ENCODE measurements around the gene FHOD3. TPM values are rescaled to one million over a fixed set of nuclear protein-coding genes. Genes with fewer than 3 reads are reported as not detected.
A peak's percentile ranks its signal among the peaks of the same experiment; 100 is the strongest.

The FHOD3 gene
- total RNA-seq, 1 donor from 2014 or later: 5.6 TPM

DNA sequence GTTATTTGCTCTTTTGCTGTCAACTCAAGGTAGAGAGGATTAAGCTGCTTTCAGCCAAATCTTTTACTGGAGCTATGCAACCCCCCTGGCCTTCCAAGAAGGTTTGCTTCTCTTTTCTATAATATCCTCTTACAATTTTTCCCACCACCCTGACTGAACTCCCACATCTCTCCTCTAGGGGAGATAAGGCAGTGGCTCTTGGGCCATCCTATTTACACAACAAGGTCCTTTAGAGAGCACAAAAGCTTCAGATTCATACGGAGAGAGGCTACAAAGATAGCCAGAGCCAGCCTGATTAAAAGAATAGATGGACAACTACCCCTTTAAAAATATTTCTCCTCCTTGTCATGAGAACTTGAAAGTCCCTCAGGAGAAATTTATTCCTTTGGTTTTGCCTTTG lies 435.6 kb downstream of the FHOD3 start:
- no peaks in the 10 kb centered on the region for H3K9me3 ChIP-seq
- TF ChIP-seq POLR2A (IDR thresholded peaks at IDR 0.05) (no peak), POLR2AphosphoS5 (IDR thresholded peaks at IDR 0.05; ENCODE audit: insufficient read depth in 1 of 2, low read depth in 1 of 2) (no peak)
- TF ChIP-seq, protein P1, sequence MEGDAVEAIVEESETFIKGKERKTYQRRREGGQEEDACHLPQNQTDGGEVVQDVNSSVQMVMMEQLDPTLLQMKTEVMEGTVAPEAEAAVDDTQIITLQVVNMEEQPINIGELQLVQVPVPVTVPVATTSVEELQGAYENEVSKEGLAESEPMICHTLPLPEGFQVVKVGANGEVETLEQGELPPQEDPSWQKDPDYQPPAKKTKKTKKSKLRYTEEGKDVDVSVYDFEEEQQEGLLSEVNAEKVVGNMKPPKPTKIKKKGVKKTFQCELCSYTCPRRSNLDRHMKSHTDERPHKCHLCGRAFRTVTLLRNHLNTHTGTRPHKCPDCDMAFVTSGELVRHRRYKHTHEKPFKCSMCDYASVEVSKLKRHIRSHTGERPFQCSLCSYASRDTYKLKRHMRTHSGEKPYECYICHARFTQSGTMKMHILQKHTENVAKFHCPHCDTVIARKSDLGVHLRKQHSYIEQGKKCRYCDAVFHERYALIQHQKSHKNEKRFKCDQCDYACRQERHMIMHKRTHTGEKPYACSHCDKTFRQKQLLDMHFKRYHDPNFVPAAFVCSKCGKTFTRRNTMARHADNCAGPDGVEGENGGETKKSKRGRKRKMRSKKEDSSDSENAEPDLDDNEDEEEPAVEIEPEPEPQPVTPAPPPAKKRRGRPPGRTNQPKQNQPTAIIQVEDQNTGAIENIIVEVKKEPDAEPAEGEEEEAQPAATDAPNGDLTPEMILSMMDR (IDR thresholded peaks at IDR 0.05): no peak
- no peaks in the 10 kb centered on the region for H3K27me3 ChIP-seq
- no peaks in the 10 kb centered on the region for H3K36me3 ChIP-seq
- H3K4me1 ChIP-seq: peaks cover 11% of the 10 kb centered on the region
- intact Hi-C loops (cut with DNase I): no loop called here
- H3K27ac ChIP-seq: no peak overlapping the region
- no peak for DNase-seq (ENCODE audit: extremely low spot score in 2 of 2)
- no peak overlapping the region for H3K4me3 ChIP-seq

GRCh38 chr18:36734596-36734995 lies 437.1 kb downstream of the FHOD3 start:
- intact Hi-C loops (cut with DNase I): no loop called here
- no peaks in the 10 kb centered on the region for H3K27me3 ChIP-seq
- TF ChIP-seq POLR2A (IDR thresholded peaks at IDR 0.05) (no peak), POLR2AphosphoS5 (IDR thresholded peaks at IDR 0.05; ENCODE audit: insufficient read depth in 1 of 2, low read depth in 1 of 2) (no peak)
- TF ChIP-seq, protein P1 (IDR thresholded peaks at IDR 0.05): no peak
- no peaks in the 10 kb centered on the region for H3K36me3 ChIP-seq
- no peak overlapping the region for H3K27ac ChIP-seq
- H3K9me3 ChIP-seq: no peaks in the 10 kb centered on the region
- no peaks in the 10 kb centered on the region for H3K4me1 ChIP-seq
- no peak for DNase-seq (ENCODE audit: extremely low spot score in 2 of 2)
- no peak overlapping the region for H3K4me3 ChIP-seq

DNA sequence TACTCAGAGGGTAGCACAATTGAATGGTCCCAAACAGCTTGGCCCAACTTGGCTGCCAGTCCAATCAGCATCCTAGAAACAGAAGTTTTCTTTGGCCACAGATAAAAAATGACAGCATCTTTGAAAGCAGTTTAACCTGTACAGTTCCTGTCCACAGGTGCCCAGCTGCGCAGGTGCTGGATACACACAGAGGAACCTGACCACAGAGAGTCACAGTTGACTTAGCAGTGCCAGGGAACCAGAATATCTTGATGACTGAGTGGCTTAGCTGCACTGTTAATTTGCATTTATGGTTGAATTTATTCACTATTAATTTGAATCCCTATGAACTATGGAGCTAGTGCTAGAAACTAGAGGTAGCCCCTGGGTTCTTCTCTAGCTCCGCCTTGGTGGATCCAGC lies 437.6 kb downstream of the FHOD3 start:
- H3K36me3 ChIP-seq: no peaks in the 10 kb centered on the region
- no peak overlapping the region for H3K27ac ChIP-seq
- no peaks in the 10 kb centered on the region for H3K27me3 ChIP-seq
- no peak overlapping the region for H3K4me3 ChIP-seq
- H3K9me3 ChIP-seq: no peaks in the 10 kb centered on the region
- H3K4me1 ChIP-seq: no peaks in the 10 kb centered on the region
- no peak for DNase-seq (ENCODE audit: extremely low spot score in 2 of 2)
- intact Hi-C loops (cut with DNase I): no loop called here
- no peak for TF ChIP-seq POLR2AphosphoS5 (IDR thresholded peaks at IDR 0.05; ENCODE audit: insufficient read depth in 1 of 2, low read depth in 1 of 2)

GRCh38 chr18:36736094-36736493 lies 438.6 kb downstream of the FHOD3 start:
- Histone ChIP-seq H3K4me3 (no peak overlapping the region), H3K27me3 (no peaks in the 10 kb centered on the region), H3K27ac (no peak overlapping the region), H3K36me3 (no peaks in the 10 kb centered on the region), H3K4me1 (no peaks in the 10 kb centered on the region), H3K9me3 (no peaks in the 10 kb centered on the region)
- intact Hi-C loops (cut with DNase I): no loop called here
- TF ChIP-seq, protein P1 (IDR thresholded peaks at IDR 0.05): no peak
- TF ChIP-seq POLR2AphosphoS5 (IDR thresholded peaks at IDR 0.05; ENCODE audit: insufficient read depth in 1 of 2, low read depth in 1 of 2) (no peak), POLR2A (IDR thresholded peaks at IDR 0.05) (no peak)
- DNase-seq (ENCODE audit: extremely low spot score in 2 of 2): no peak

DNA sequence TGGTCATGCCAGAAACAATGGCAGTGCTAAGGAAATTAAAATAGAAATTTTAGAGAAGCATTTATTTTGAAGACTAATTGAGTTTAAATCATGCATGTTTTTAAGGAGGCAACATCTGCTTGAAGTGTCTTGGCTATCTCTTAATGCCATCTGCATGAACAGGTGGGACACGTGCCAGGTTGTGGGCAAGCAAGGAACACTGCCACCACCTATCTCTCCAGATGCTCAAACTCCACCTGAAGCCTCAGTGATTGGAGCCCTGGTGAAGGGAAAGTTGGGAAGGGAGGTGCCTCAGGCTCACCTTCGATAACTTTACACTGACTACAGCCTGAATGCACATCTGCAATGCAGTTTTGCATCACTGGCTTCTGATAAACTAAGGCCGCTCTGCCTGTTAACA lies 439.8 kb downstream of the FHOD3 start:
- DNase-seq (ENCODE audit: extremely low spot score in 2 of 2): peak in 1 of 2 donors; percentile 67
- H3K27me3 ChIP-seq: no peaks in the 10 kb centered on the region
- no peak overlapping the region for H3K27ac ChIP-seq
- TF ChIP-seq, protein P1 (IDR thresholded peaks at IDR 0.05): no peak
- no peak for TF ChIP-seq POLR2AphosphoS5 (IDR thresholded peaks at IDR 0.05; ENCODE audit: insufficient read depth in 1 of 2, low read depth in 1 of 2)
- no peak for TF ChIP-seq POLR2A (IDR thresholded peaks at IDR 0.05)
- intact Hi-C loops (cut with DNase I): no loop called here
- H3K9me3 ChIP-seq: no peaks in the 10 kb centered on the region
- H3K36me3 ChIP-seq: no peaks in the 10 kb centered on the region
- H3K4me1 ChIP-seq: no peaks in the 10 kb centered on the region
- no peak overlapping the region for H3K4me3 ChIP-seq
